ENCODE results near the gene PSMG3.
A peak's percentile ranks its signal among the peaks of the same experiment; 100 is the strongest.

The PSMG3 gene

DNA sequence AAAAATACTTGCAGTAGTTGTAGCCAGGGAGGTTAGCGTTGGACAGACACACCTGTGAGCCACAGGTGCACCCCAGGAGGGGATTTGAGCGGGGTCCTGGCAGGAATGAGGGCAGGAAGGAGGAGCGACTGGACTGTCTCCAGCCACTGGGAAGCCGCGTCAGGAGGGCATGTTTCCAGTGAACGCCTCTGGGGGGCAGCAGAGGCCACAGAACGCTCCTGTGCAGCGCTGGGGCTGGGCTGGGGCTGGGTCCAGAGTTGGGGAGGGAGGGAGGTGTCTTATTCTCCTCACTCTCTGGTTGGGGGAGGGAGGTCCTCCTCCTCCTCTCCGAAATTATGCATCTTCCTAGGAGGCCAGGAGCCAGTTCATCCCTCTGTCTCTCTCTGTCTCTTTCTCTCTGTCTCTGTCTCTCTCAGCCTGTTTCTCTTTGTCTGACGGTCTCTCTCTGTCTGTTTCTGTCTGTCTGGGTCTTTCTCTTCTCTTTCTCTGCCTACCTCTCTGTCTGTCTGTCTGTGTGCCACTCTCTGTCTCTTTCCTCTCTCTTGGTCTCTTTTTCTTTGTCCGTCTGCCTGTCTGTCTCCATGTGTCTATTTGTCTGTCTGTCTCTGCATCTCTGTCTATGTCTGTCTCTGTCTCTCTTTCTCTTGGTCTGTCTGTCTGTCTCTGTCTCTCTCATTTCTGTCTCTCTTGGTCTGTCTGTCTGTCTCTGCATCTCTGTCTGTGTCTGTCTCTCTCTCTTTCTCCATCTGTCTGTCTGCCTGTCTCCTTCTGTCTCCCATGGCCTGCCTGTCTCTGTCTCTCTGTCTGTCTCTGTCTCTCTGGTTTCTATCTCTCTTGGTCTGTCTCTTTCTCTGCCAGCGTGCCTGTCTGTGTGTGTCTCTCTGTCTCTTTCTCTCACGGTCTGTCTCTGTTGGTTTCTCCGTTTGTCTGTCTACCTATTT lies 9.9 kb upstream of the PSMG3 start:
- DNase-seq (ENCODE audit: low read depth), result peak; percentile 35

DNA sequence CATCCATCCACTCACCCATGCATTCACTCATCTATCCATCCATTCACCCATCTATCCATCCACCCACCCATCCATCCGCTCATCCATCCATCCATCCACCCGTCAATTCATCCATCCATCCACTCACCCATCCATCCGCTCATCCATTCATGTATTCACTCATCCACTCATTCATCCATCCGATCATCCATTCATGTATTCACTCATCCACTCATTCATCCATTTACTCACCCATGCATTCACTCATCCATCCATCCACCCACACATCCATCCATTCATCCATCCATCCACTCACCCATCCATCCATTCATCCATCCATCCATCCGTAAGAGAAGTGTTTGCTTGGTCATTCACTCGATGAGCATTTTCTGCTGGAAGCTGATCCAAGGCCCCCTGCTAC lies 8.7 kb upstream of the PSMG3 start:
- DNase-seq (ENCODE audit: low read depth), result no peak

DNA sequence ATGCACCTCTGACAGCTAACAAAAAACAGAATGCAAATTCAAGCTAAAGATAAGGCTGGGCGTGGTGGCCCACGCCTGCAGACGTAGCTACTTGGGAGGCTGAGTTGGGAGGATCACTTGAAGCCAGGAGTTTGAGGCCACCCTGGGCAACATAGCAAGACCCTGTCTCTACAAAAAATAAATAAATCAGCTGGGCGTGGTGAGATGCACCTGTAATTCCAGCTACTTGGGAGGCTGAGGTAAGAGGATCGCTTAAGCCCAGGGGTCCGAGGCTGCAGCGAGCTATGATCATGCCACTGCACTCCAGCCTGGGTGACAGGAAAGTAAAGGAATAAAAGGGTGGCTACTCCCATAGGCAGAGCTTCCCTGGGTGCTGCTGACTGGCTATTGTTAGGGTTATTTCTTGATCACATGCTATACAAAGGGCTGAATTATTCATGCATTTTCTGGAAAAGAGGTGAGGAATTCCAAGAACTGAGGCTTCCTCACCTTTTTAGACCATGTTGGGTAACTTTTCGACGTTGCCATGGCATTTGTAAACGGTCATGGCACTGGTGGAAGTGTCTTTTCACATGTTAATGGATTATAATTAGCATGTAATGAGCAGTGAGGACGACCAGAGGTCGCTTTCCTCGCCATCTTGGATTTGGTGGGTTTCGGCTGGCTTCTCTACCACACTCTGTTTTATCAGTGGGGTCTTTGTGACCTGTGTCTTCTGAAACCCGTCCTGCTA lies 6.9 kb upstream of the PSMG3 start:
- no peak for DNase-seq (ENCODE audit: low read depth)

DNA sequence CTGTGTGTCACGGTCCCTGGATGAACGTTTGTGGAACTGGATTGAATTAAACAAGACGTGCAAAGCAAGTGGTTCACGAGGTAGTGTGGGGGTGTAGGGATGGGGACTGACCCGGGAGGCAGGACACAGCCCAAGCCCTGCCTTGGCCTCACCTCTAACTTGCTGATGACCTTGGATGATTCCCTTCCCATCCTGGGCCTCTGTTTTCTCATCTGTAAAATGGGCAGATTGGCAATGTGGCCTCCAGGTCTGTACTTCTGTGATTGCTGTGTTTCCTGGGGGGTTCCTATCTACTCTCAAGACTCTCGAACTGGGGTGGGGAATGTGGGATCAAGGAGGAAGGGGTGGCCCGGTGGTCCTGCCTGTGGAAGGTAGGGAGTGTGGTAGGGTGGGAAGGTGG lies 6.0 kb upstream of the PSMG3 start:
- DNase-seq (ENCODE audit: low read depth), result no peak

DNA sequence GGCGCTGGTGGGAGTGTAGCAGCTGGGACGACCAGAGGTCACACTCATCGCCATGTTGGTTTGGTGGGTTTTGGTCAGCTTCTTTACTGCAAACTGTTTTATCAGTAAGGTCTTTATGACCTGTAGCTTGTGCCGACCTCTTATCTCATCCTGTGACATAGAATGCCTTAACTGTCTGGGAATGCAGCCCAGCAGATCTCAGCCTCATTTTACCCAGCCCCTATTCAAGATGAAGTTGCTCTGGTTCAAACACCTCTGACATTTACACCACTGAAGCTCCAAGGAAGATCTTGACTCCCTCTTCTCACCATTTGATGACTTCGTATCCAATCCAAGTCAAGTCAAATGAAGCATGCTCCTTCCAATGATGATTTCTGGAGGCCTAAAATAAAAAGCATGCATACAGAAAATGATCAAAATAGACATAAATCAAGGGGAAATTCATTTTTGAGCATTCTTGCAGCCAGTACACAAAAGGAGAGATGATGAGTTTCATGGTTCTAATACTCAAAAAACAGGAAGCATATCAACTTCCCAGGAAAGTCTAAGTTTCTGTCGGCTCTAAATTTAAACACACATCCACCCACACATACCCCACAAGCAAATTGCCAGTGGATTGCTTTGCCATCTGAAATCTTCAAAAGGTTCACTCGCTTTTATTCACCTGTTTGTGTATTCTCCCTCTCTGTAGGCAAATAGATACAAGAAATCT lies 2.4 kb upstream of the PSMG3 start:
- DNase-seq (ENCODE audit: low read depth), result no peak

DNA sequence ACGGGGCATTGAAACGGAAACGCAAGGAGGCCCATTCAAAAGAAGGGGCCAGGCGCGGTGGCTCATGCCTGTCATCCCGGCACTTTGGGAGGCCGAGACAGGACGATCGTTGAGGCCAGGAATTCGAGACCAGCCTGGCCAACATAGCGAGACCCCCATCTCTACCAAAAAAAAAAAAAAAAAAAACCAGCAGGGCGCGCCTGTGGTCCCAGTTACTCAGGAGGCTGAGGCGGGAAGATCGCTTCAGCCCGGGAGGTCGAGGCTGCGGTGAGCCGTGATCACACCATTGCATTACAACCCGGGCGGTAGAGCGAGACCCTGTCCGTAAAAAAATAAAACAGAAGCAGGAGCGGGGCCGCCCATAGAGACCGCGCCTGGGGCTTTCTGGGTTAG lies 396 bp downstream of the PSMG3 start:
- no peak for DNase-seq (ENCODE audit: low read depth)

DNA sequence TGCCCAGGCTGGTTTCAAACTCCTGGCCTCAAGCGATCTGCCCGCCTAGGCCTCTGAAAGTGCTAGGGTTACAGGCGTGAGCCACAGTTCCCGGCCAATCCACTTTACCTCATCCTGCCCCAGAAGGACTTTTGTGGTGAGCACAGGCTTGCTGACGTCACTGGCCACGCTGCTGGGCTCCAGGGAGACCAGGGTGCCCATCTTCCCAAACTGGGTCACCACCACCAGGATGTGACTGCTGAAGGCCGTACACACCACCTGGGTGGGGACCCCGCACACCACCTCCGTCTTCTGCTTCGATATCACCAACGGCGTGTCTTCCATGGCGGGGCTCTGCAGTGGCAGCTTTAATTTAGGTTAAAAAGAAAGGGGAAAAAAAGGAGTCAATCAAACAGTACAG lies 816 bp downstream of the PSMG3 start:
- no peak for DNase-seq (ENCODE audit: low read depth)

DNA sequence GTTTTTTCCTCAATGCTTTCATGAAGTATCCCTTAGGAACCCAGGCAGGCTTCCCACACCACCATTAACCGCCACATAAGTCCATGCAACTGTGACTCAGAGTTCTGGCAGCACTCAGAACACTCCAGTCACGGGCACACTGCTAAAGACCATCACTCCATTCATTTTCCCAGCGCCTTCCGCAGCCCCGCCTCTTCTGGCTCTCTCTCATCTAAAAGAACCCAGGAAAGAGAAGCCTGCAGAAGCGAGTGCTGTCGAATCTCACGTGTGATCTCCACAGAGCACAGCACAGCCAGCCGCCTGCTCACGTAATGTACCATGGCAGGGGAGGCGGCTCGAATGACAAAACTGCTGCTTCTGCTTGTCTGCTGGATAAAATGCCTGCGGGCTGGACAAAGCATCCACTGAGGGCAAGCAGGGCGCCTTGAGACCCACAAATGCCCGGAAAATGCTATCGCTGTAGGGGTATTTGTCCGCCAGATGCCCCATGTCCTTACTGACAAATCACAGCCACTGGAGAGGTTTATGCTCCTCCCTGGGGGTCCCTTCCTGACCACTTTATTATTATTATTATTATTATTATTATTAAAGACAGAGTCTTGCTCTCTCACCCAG lies 1.8 kb downstream of the PSMG3 start:
- DNase-seq (ENCODE audit: low read depth), result no peak

DNA sequence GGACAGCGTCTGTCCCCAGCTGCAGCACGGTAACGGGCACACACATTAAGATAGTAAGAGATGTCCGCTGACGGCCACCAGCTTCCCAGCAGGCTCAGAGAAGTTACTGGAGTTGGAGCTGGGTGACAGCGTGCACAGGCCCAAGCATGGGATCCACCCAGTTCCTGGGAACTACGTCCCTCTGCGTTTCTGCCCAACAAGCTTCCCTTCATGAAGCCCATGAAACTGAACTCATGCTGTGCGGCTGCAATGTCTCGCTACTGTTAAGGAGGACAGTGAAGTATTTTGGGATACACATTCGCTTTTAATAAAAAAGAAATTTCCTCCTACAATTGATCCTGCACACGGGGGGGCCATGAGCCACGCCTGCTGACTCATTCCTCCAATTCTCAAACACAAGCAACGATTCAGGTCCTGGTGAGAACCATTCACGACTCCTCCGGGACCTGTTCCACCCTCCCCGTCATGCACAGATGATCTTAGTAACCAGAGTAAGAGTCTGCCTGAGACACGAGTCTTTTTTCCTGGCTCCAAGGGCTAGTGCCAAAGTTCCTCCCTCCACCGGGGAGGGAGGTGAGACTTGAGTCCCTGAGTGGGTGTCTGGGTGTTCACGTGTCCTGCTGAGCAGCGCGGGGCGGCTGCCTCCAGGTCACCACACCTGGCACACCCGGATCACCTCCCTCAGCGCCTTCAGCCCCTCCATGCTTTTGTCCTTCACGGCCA lies 2.6 kb downstream of the PSMG3 start:
- DNase-seq (ENCODE audit: low read depth), result no peak

DNA sequence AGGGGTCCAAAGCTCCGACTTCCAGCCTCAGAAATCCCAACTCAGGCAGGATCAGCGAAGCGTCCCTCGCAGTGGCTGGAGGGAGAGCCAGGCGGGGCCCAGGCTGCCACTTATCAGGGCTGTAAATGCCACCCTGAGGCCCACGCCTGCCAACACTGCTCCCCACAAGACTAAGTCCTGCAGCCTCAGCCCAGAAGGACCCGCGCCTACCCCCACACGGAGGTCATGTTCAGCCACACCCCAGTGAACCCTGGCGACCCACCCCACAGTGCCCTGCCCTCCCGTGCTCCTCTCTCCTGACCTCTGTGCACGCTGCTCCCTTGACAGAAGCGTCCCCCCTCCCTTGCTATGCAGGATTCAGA lies 3.2 kb downstream of the PSMG3 start:
- DNase-seq (ENCODE audit: low read depth), result no peak

DNA sequence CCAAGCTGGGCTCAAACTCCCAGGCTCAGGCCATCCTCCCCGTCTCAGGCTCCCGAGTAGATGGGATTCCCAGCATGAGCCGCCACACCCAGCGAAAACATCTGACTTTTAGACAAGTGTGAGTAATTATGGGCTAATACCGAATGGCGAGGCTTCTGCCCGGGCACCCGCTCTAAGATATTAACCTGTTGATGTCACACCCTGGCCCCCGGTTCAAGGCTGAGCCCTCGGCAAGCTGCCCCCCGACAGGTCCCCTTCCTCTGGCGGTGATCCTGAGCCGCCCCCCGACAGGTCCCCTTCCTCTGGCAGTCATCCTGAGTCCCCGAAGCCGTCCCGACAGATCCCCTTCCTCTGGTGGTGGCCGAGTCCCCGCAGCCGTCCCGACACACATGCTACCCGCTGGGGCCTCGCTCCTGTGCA lies 5.2 kb downstream of the PSMG3 start:
- no peak for DNase-seq (ENCODE audit: low read depth)

DNA sequence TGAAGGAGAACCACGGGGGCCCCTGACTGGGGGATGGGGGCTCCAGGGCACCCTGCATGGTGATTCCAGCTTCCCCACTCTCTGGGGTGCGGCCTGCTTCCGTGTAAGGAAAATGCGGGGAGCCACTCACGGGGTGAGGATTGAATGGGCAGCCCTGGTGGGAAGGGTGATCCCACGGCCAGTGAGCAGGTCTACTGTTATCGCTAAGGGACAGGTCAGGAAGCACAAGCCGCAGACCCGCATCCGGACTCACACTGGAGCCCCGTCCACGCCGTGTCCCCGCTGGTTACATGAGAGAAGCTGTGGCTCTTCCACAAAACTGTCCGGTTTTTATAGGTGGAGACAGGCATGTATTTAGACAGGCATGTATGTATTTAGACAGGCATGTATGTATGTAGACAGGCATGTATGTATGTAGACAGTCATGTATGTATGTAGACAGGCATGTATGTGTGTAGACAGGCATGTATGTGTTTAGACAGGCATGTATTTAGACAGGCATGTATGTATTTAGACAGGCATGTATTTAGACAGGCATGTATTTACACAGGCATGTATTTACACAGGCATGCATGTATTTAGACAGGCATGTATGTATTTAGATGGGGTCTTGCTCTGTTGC lies 5.7 kb downstream of the PSMG3 start:
- no peak for DNase-seq (ENCODE audit: low read depth)

DNA sequence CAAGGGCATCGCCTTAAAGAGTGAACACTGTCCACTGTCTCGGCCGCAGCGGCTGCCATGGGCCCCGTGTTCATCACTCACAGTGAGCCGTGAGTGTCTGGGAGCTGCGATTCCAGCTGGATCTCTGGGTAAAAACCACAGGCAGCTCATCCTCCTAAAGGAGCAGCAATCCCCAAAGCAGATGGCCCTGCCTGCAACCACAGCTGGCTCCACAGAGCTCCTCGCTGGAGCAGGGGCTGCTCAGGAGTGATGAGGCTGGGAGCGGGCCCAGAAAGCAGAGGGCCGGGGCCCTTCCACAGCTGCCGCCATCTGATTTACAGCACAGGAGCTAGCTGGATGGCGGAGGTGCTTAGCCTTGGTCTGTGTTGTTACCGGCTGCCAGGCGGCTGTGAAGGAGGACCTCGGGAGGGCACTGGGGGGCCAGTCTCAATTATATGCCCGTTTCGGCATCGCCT lies 7.2 kb downstream of the PSMG3 start:
- no peak for DNase-seq (ENCODE audit: low read depth)

DNA sequence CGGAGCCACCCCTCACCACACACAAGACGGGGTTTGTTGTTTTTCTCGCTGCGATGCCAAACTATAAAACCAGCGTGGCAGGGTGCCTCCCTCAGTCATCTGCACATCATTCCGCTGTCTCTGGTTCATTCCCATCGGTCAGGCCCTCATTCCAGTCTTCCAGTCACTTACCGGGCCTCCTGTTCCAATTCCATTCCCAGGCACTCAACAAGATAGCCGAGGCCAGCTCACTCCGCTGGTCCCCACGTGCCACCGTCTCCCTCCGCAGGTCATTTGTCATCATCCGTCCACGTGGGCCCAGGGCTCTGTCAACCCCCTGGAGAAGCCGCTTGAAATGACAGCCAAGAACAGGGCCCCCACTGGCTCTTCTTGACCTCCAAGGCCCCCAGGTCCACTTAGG lies 7.7 kb downstream of the PSMG3 start:
- no peak for DNase-seq (ENCODE audit: low read depth)

DNA sequence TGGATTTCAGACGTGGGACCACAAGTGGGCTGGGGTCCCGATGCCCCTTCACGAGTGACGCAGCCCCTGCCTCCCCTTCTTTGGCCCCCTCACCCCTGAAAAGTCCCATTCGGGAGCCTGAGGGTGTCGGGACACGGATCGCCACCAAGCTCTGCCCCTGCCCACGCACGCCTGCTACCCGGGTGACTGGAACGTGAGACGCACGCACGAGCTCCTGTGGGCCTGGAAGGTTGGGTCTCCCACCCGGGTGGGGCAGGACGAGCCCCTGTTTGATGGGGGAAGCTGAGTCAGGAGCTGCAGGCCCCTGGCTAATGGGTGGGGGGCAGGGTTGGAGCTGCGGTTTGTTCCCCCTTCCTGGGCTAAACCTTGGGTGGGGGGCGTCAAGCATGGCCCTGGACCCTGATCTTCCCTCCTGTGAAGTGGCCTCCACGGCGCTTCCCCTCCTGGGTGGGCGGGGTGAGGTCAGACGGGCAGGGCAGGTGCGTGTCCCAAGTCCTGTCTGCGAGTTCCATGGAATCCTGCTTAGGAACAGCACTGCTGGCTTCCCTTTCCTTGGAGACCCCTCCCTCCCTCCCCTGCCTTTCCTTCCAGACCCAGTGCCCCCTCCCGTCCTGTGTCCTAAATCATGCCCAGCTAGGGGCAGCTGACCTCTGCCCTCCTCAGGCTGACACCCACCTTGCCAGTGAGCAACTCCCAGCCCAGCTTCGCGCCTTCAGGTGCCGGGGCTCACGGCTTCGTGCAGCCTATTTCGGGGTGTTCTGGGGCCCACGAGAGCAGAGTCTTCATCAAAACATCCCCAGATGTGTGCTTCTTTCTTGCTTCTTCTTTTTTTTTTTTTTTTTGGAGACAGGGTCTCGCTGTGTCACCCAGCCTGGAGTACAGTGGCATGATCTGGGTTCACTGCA lies 8.5 kb downstream of the PSMG3 start:
- no peak for DNase-seq (ENCODE audit: low read depth)

DNA sequence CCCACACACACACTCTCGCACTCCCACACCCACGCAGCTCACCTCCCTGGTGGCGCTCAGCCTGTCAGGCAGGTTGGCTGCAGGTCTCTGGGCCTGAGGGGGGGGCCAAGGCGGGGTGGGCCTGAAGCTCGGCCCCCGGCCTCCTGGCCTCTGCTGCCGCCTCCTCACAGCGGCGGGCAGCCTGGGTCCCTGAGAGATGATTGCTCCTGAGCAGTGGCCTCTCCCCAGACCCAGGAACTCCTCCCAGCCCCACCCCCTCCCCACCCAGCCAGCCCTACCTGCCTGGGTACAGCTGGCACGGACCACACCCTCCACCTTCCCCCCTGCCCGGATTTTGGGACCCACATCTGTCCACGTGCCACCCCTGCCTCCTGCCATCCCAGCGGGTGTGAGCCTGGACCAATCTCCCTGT lies 9.2 kb downstream of the PSMG3 start:
- no peak for DNase-seq (ENCODE audit: low read depth)

DNA sequence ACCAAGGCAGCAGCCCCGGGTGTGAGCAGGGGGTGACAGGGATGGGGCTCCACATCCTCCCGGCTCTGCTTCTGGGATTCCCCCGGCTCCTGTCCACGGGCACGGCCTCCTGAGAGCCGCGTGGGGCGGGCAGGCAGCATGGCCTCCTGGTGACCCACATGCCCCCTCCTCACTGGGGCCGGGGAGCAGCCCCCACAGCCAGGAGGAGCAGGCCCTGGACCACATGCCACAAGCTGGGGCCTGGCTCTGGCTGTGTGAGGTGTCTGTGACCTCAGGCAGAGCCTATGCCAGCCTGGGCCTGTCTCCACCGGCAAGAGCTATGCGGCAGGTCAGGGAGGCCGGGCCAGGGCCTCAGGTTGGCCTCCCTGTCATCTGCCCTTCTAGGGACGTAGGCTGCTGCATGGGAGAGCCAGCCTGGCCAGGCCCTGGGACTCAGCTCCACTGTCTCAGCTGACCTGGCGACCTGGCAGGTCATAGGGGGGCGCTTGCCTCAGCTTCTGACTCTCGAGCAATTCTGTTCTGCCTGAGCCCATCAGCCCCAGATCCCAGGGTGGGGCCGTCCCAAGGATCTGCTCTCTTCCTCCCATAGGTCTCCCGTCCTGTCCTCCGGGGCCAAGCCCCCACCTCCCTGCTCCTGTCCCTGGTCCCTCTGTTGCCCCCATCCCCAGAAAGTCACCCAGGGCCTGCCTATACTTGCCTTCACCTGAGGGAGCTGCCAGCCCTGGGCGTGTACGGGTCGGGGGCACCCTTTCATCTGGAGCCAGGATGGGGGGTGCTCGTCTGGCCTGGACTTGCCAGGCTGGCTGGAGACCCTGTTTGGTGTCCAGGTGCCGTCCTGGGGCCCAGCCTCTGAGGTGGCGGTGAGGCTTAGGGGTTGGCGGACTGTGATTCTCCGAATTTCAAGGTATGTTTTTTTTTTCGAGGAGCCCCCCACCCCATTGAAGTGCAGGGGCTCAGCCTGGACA lies 9.9 kb downstream of the PSMG3 start:
- DNase-seq (ENCODE audit: low read depth), result no peak

DNA sequence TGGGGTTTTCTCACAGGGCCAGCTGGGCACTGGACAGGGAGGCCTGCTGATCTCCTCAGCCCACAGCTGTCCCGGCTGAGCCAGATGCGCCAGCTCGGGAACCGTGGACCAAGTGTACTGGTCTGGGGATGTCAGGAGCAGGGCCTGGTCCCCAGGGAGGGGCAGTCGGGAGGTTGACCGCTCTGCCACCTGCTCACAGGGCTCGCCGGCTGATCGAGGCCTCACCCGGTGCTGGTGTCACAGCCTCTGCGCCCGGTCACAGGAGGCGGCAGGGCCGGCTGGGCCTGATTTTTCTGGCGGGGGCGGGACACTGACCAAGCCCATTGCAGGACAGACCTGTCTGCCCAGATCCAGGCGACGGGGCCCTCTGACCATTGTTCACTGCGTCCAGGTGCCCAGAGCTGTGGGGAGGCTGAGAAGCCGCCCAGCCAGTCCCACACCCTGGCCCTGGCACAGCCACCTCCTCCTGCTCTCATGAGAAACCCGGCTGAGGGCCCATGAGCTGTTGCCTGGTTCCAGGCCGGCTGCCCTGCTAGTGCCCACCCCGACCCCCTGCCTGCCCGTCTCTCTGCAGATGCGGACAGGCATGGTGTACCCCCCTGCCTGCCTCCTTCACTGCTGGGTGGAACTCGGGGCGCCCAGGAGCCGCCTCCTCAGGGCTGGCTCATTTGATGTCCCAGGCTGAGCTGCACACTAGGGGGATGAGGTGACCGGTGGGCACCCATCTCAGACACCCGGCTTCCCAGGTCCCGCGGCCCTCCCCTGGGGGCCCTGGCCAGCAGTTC lies 10.8 kb downstream of the PSMG3 start:
- no peak for DNase-seq (ENCODE audit: low read depth)
